GM20431 (cell line): ENCODE results near the gene HSPB1.
"Not testable (repeated sequence)": the region's sequence is repeated elsewhere in the genome, so short reads cannot be mapped to it uniquely, and the experiment has no call there.

Experiments
- in situ Hi-C: fragments of 300-500 bp; cut with MseI, MboI; formaldehyde crosslinking; loops from one replicate; pipeline ENCODE4 v1.15.0; 2020; ENCODE audit warnings: low sequenced_read_pairs; ENCODE audit not compliant: unreplicated experiment

Gene HSPB1

GRCh38 chr7:76302347-76303201, at the start of gene HSPB1:
TSS of gene HSPB1 (plus strand) at chr7:76302673. CDS start at chr7:76302713, 40 bp downstream.
- in situ Hi-C loops = no loop called here

GRCh38 chr7:76254781-76255180, 47.7 kb upstream of the HSPB1 start:
- in situ Hi-C loops = no loop called here

GRCh38 chr7:76257973-76258372, 44.5 kb upstream of the HSPB1 start:
- in situ Hi-C loops = no loop called here

- in situ Hi-C loops = no loop called here
Measured at GRCh38 chr7:76259124-76260093, 43.1 kb upstream of the HSPB1 start.

- in situ Hi-C loops = no loop called here
Measured at GRCh38 chr7:76260171-76260703, 42.2 kb upstream of the HSPB1 start.

- in situ Hi-C loops = no loop called here
Measured at GRCh38 chr7:76261329-76261728, 41.1 kb upstream of the HSPB1 start.

- in situ Hi-C loops = no loop called here
Measured at GRCh38 chr7:76261931-76262330, 40.5 kb upstream of the HSPB1 start.

GRCh38 chr7:76262683-76263402, 39.6 kb upstream of the HSPB1 start:
- in situ Hi-C loops = no loop called here

GRCh38 chr7:76265299-76265698, 37.2 kb upstream of the HSPB1 start:
- in situ Hi-C loops = no loop called here

- in situ Hi-C loops = no loop called here
Measured at GRCh38 chr7:76267107-76267893, 35.2 kb upstream of the HSPB1 start.

GRCh38 chr7:76267894-76268183, 34.6 kb upstream of the HSPB1 start:
- in situ Hi-C loops = no loop called here

- in situ Hi-C loops = no loop called here
Measured at GRCh38 chr7:76268376-76268775, 34.1 kb upstream of the HSPB1 start.

GRCh38 chr7:76269895-76270294, 32.6 kb upstream of the HSPB1 start:
- in situ Hi-C loops = no loop called here

- in situ Hi-C loops = not testable (repeated sequence)
Measured at GRCh38 chr7:76271384-76271783, 31.1 kb upstream of the HSPB1 start.

GRCh38 chr7:76272142-76272541, 30.3 kb upstream of the HSPB1 start:
- in situ Hi-C loops = no loop called here

- in situ Hi-C loops = no loop called here
Measured at GRCh38 chr7:76272851-76273497, 29.5 kb upstream of the HSPB1 start.

- in situ Hi-C loops = no loop called here
Measured at GRCh38 chr7:76273503-76273902, 29.0 kb upstream of the HSPB1 start.

- in situ Hi-C loops = no loop called here
Measured at GRCh38 chr7:76278540-76278939, 23.9 kb upstream of the HSPB1 start.

GRCh38 chr7:76280408-76280807, 22.1 kb upstream of the HSPB1 start:
- in situ Hi-C loops = no loop called here
